Upper lobe of left lung (tissue), 6 donors: ENCODE data around the gene RILPL1. TPM values are rescaled to one million over a fixed set of nuclear protein-coding genes. Genes with fewer than 3 reads are reported as not detected.

Source experiments
- ATAC-seq, 2 donors: fragments of 200-7000 bp; cut with Tn5 transposase; one replicate each; pipeline ENCODE4 v1.9.1; 2022; ENCODE audit warnings: mild to moderate bottlenecking in 2 of 2, moderate library complexity in 2 of 2; ENCODE audit not compliant: low FRiP score in 2 of 2
- DNase-seq, 2 donors: peaks; one replicate each; pipeline ENCODE4 v3.0.0-alpha.2; 2019 to 2020
- H3K27ac ChIP-seq, 4 donors: fragments of 200-600 bp; sonication (generic); one replicate each; pipeline ENCODE4 v1.5.1; 2016 to 2019
- H3K27me3 ChIP-seq, 4 donors: fragments of 200-600 bp; sonication (generic); one replicate each; pipeline ENCODE4 v1.5.1; 2017 to 2019
- H3K36me3 ChIP-seq, 4 donors: fragments of 200-600 bp; sonication (generic); one replicate each; pipeline ENCODE4 v1.5.1; 2016 to 2019
- H3K4me1 ChIP-seq, 4 donors: fragments of 200-600 bp; sonication (generic); one replicate each; pipeline ENCODE4 v1.5.1; 2018 to 2019
- H3K4me3 ChIP-seq, 4 donors: fragments of 200-600 bp; sonication (generic); one replicate each; pipeline ENCODE4 v1.5.1; 2017 to 2019; ENCODE audit warnings: mild to moderate bottlenecking in 2 of 4, moderate library complexity in 1 of 4
- H3K9me3 ChIP-seq, 4 donors: fragments of 200-600 bp; sonication (generic); one replicate each; pipeline ENCODE4 v1.5.1; 2018 to 2019
- CTCF ChIP-seq, 6 experiments: fragments of 450-650 bp in 4 of 6; fragments of 200-600 bp in 2 of 6; sonication (generic) in 2 of 6; IDR thresholded peaks; one replicate each; pipeline ENCODE4 v1.5.1; 2016 to 2019; ENCODE audit warnings: antibody characterized with exemption in 6 of 6
- EP300 ChIP-seq, 4 donors: sonication (generic); formaldehyde crosslinking; IDR thresholded peaks; one replicate each; pipeline ENCODE4 v1.5.1; 2017; ENCODE audit warnings: antibody characterized with exemption in 4 of 4, control low read depth in 2 of 4
- POLR2A ChIP-seq, 4 donors: fragments of 450-650 bp; IDR thresholded peaks; one replicate each; pipeline ENCODE4 v1.5.1; 2016 to 2017; ENCODE audit warnings: antibody characterized with exemption in 4 of 4, mild to moderate bottlenecking in 2 of 4
- POLR2AphosphoS5 ChIP-seq, 2 donors: sonication (generic); formaldehyde crosslinking; IDR thresholded peaks; one replicate each; pipeline ENCODE4 v1.5.1; 2017; ENCODE audit warnings: antibody characterized with exemption in 2 of 2
- WGBS, 2 donors: methylation state at CpG; one replicate each; pipeline ENCODE4 v1.1.5; 2017 to 2018; 5-methylcytosine and 5-hydroxymethylcytosine counted together
- total RNA-seq, 6 donors: library from RNA; depleted of rRNA in 4 of 6; stranded (reverse); fragments of >200 nt in 4 of 6; gene quantifications; one replicate each; pipeline versions ENCODE4 v1.1.0 to v1.2.1, GENCODE V29; 2016 to 2021
- donor health status: DM: no; HTN: no; CAD: no; lungs with moderate emphysema.
- donor health status: DM: no; HTN: yes; CAD: no; lungs with severe emphysema.

The RILPL1 gene
- total RNA-seq, 6 donors from 2014 or later, result 10.3 to 60.8 (median 18.6) TPM

GRCh38 chr12:123502163-123502704 is 31.3 kb downstream of the RILPL1 start:
- ATAC-seq, result no peak
- TF ChIP-seq EP300 (IDR thresholded peaks at IDR 0.05) (no peak), CTCF (IDR thresholded peaks at IDR 0.05) (no peak), POLR2A (IDR thresholded peaks at IDR 0.05) (no peak), POLR2AphosphoS5 (IDR thresholded peaks at IDR 0.05) (no peak)
- Histone ChIP-seq H3K4me1 (no peaks in the 10 kb centered on the region), H3K27me3 (no peaks in the 10 kb centered on the region), H3K4me3 (no peak overlapping the region), H3K36me3 (peaks cover 0 to 31% (median 6%) of the 10 kb centered on the region in 4 donors), H3K27ac (no peak overlapping the region), H3K9me3 (no peaks in the 10 kb centered on the region)
- no peak for DNase-seq
- 94% methylated on average over 12 of the region's 12 CpGs for WGBS, 2 donors

- 89 to 93% methylated on average over 16 of the region's 16 CpGs for WGBS, 2 donors
- Histone ChIP-seq H3K4me1 (no peaks in the 10 kb centered on the region), H3K27me3 (no peaks in the 10 kb centered on the region), H3K4me3 (no peak overlapping the region), H3K9me3 (no peaks in the 10 kb centered on the region), H3K36me3 (peaks cover 0 to 22% (median 13%) of the 10 kb centered on the region in 4 donors), H3K27ac (no peak overlapping the region)
- TF ChIP-seq POLR2A (IDR thresholded peaks at IDR 0.05) (no peak), EP300 (IDR thresholded peaks at IDR 0.05) (no peak), POLR2AphosphoS5 (IDR thresholded peaks at IDR 0.05) (no peak), CTCF (IDR thresholded peaks at IDR 0.05) (no peak)
- DNase-seq (no peak), ATAC-seq (no peak)
Observed at GRCh38 chr12:123499332-123499731, 34.2 kb downstream of the RILPL1 start.

GRCh38 chr12:123498126-123498825 is 35.2 kb downstream of the RILPL1 start:
- WGBS, 2 donors, result 90 to 96% methylated on average over 13 of the region's 13 CpGs
- H3K4me1 ChIP-seq, result no peaks in the 10 kb centered on the region
- no peak for ATAC-seq
- no peak overlapping the region for H3K4me3 ChIP-seq
- no peaks in the 10 kb centered on the region for H3K27me3 ChIP-seq
- H3K27ac ChIP-seq, result no peak overlapping the region
- no peaks in the 10 kb centered on the region for H3K9me3 ChIP-seq
- TF ChIP-seq POLR2A (IDR thresholded peaks at IDR 0.05) (no peak), EP300 (IDR thresholded peaks at IDR 0.05) (no peak), CTCF (IDR thresholded peaks at IDR 0.05) (no peak), POLR2AphosphoS5 (IDR thresholded peaks at IDR 0.05) (no peak)
- peaks cover 0 to 22% (median 13%) of the 10 kb centered on the region in 4 donors for H3K36me3 ChIP-seq
- no peak for DNase-seq

- WGBS, 2 donors, result 97% methylated on average over 7 of the region's 7 CpGs
- ATAC-seq (no peak), DNase-seq (no peak)
- Histone ChIP-seq H3K4me3 (no peak overlapping the region), H3K27me3 (no peaks in the 10 kb centered on the region), H3K4me1 (no peaks in the 10 kb centered on the region), H3K9me3 (no peaks in the 10 kb centered on the region), H3K36me3 (peaks cover 0 to 22% (median 13%) of the 10 kb centered on the region in 4 donors), H3K27ac (no peak overlapping the region)
- TF ChIP-seq POLR2AphosphoS5 (IDR thresholded peaks at IDR 0.05), result no peak
- no peak for TF ChIP-seq CTCF (IDR thresholded peaks at IDR 0.05)
- TF ChIP-seq POLR2A (IDR thresholded peaks at IDR 0.05), result no peak
- no peak for TF ChIP-seq EP300 (IDR thresholded peaks at IDR 0.05)
Observed at GRCh38 chr12:123497065-123497464, 36.5 kb downstream of the RILPL1 start.
